HG03066 (cell line): Measurements from ENCODE around the gene SF3B3.
"Not testable (repeated sequence)": the region's sequence is repeated elsewhere in the genome, so short reads cannot be mapped to it uniquely, and the experiment has no call there.

Experiments used
- ATAC-seq: cut with Tn5 transposase; IDR thresholded peaks from one replicate; pipeline ENCODE4 v1.9.1; 2021; ENCODE audit warnings: low read depth; ENCODE audit not compliant: unreplicated experiment

Gene SF3B3

GRCh38 chr16:70586731-70587130 lies 63.1 kb downstream of the SF3B3 start:
- ATAC-seq, result no peak

DNA sequence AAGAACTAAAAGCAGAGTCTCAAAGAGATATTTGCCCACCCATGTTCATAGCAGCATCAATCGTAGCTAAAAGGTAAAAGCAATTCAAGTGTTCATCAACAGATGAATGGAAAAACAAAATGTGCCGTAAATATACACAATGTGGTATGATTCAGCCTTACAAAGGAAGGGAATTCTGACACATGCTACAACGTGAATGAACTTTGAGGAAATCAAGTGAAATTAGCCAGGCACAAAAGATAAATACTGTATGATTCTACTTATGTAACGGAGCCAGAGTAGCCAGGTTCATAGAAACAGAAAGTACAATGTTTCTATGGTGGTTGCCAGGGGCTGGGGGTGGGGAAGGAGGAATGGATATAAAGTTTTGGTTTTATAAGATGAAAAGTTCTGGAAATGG lies 64.9 kb downstream of the SF3B3 start:
- ATAC-seq, result no peak

GRCh38 chr16:70589416-70589815 lies 65.8 kb downstream of the SF3B3 start:
- ATAC-seq, result not testable (repeated sequence)

DNA sequence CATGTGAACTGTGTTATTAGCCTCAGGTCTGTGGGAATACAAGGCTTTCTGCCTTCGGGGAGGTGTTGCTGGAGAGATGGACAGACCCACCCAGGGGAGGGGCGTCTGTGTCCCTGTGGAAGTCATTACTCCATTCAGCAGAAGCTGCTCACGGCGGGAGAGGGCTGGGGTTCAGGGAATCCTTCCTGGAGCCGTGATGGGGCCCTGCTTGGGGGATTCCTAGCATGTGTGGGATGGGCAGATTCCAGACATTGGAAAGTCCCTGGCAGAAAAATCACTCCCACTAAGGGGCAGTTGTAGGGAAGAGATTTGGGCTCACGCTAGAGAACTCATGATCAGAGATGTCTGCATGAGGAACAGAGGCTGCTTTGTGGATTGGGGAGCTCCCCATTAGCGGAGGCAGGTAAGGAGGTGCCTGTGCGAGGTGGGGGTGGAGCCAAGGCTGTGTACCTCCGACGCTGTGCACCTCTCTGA lies 66.4 kb downstream of the SF3B3 start:
- no peak for ATAC-seq

DNA sequence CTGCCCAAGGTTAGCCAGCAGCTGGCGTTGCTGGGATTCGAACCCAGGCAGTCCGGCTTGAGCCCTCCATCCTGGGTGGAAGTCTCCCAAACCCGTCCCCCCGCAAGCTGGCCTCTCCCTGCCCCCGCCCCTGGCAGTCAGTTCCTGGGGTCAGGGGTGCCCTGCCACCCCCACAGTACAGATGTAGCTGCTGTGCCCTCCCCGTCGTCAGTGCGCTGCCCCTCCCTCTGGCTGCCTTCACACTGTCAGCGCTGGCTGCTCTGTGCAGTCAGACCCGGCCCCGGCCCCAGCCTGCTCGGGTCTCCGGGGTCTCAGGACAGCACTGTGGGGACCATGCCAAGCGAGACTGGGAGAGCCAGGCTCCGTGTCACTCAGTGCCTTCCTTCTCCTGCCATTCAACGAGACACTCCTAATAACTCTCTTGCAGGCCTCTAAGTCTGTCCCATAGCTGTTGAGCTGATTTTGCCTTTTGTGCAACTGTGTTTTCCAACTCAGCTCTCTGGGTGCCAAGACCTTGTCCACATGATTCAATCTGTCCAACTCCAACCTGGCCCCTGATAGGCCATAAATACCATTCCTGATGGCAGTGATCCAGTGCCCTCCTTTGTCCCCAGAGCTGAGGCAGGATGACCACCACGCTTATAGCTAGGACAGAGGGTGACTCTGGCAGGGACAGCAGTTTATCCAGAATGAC lies 67.3 kb downstream of the SF3B3 start:
- no peak for ATAC-seq

DNA sequence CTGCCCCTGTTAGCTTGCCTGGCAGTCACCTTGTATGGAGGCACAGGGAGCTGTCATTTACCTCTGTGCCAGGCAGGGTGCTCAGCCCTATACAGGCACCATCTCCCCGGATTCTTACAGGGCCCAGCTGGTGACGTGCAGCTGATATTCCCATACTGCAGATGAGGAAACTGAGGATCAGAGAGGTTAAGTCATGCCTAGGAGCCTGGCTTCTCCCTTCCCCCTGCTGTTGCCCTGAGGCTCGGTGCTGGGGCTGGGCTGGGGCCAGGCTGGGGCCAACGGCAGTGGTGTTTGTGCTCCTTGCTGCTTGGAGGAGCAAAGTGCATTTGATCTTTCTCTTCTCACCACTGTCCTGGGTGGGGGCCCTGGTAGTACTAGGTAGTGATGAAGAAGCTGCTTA lies 68.0 kb downstream of the SF3B3 start:
- ATAC-seq, result no peak

DNA sequence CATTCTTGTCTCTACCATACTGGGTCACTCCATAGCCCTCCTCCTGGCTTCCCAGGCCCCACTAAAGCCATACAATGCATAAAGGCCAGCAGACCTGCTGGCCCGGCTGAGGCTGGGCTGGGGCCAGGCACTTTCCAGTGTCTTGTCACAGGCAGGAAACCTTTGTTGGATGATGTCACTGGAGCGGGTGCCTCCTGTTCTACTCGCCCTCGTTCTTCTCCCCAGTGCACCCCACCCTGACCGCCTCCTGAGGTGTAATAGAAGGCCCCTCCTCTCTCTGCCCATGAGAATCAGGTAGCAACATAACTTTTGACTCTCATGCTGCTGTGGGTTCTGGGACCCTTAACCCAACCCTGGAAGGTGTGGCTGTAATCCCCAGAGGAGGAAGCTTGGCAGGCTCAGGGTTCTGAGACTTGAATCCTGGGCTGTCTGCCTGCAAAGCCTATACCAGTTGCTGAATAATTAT lies 68.5 kb downstream of the SF3B3 start:
- ATAC-seq, result no peak

- ATAC-seq, result no peak
Observed at GRCh38 chr16:70593544-70593943, 69.9 kb downstream of the SF3B3 start.

DNA sequence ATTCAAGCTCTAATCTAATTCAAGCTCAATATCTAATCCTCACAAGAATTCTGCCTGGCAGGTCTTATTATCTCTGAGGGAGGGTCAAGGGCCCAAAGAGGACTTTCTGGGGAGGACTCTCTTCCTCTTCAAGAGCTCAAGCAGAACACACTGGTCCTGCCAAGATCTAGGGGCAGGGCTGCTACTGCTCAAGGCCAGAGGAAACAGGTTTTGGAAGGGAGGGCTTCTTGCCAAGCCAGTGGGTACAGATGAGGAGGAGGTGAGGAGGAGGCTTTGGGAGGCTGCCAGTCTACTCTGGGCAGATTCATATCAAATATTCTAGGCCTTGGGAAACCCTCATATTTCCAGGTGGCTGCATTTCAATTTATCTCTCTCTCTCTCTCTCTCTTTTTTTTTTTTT lies 71.0 kb downstream of the SF3B3 start:
- ATAC-seq, result no peak

DNA sequence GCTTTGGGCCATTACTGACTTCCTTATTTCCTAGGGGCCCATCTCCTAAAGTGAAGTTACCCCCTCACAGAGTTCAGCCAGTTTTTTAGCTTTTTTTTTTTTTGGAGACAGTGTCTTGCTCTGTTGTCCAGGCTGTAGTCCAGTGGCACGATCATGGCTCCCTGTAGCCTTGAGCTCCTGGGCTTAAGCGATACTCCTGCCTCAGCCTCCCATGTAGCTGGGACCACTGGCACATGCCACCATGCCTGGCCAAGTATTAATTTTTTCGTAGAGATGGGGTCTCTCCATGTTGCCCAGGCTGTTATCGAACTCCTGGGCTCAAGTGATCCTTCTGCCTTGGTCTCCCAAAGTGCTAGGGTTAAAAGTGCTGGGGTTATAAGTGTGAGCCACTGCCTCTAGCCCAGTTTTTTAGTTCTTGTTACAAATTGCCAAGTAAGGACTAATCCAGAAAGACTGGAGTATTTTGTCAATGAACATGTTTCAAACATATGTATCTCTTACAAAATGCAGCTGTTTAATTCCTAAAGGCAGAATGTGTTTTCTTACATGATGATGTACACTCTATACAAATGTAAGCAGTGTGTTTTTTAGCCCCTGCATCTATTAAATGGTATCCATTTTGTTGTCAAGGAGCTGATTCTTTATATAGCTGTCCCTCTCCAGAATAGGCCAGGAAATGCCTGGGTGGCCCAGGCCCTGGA lies 73.7 kb downstream of the SF3B3 start:
- no peak for ATAC-seq

DNA sequence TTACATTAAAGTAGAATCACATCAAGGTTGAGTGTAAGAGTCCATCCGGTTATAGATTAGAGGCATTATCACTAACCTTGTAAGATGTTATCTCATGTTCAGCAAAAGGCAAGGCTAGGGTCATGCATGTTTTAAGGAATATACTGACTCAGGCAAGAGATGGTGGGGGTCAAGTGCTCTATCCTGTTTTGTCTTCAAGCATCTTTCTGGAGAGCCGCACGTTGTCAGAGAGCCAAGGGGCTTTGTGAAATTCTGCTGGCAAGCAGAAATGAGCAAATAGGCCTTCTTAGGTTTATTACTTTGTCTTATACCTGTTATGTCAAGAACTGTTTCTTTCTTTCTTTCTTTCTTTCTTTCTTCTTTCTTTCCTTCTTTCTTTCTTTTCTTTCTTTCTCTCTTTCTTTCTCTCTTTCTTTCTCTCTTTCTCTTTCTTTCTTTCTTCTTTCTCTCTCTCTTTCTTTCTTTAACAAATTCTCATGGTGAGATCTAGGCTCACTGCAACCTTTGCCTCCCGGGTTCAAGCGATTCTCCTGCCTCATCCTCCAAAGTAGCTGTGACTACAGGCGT lies 75.4 kb downstream of the SF3B3 start:
- no peak for ATAC-seq

GRCh38 chr16:70600730-70601129 lies 77.1 kb downstream of the SF3B3 start:
- ATAC-seq, result no peak

- ATAC-seq, result no peak
Observed at GRCh38 chr16:70601576-70602575, 78.3 kb downstream of the SF3B3 start.

DNA sequence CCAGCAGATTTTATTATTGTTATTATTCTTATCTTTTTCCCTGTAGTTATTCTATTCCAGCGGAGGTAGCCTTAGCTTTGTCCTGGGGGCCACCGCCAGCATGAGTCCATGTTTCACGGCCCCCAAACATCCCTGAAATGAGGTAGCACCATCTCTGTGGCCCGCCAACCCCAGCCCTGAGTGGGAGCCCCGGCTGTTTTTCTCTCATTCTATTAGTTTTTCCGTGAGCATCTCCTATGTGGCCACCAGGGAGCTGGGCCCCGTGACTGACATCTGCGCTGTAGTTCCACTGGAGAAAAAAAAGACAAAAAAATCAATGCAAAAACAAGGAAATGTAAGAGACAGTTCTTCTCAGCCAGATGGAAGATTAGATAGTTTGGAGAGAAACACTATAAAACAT lies 79.2 kb downstream of the SF3B3 start:
- ATAC-seq, result no peak

GRCh38 chr16:70604407-70605282 lies 81.0 kb downstream of the SF3B3 start:
- no peak for ATAC-seq

DNA sequence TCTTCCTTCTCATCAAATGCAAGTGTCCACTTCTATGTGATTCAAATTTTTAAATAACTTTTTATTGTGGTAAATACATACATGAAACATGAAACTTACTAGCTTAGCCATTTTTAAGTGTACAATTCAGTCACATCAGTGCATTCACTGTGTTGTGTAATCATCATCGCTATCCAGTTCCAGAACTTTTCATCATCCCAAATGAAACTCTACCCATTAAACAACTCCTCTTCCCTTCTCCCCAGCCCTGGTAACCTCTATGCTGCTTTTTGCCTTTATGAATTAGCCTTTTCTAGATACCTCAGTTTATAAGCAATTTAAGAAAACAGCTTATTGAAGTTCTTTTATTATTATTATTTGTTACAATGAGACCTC lies 81.7 kb downstream of the SF3B3 start:
- no peak for ATAC-seq

- ATAC-seq, result no peak
Observed at GRCh38 chr16:70608521-70608920, 84.9 kb downstream of the SF3B3 start.

DNA sequence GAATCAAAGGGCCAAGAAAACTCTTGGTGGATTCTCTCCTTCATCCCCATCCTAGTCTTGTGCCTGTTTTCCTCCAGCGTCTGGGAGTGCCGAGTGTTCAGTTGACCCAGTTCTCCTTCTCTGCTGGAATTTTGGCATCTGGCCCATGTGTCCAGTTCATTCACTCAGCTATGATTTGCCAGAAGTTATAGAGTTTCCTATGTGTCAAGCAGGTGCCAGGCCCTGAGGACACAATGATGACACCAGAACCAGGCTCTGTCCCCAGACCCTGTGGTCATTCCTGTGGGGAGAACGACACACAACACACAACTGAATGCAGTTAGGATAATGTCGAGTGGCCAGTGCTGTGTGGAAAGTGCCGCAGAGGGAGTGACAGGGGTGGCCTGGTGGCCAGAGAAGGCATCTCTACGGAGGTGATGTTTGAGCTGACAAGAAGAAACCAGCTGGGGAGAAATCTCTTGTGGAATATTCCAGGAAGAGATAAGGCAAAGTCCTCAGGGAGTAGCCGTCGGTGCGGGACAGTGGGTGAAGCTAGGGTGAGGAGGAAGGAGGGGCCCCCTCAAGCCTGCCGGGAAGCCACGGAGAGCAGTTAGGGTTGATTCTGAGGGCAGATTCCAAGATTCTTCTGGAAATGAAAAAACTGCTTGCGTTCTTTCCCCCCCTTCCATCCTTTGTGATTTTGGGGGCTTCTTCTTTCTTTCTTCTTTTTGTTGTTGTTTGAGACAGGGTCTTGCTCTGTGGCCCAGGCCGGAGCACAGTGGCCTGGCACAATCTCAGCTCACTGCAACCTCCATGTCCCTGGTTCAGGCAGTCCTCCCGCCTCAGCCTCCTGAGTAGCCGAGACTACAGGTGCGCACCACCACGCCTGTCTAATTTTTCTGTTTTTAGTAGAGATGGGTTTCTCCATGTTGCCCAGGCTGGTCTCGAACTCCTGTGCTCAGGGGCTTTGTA lies 86.9 kb downstream of the SF3B3 start:
- ATAC-seq, result no peak

DNA sequence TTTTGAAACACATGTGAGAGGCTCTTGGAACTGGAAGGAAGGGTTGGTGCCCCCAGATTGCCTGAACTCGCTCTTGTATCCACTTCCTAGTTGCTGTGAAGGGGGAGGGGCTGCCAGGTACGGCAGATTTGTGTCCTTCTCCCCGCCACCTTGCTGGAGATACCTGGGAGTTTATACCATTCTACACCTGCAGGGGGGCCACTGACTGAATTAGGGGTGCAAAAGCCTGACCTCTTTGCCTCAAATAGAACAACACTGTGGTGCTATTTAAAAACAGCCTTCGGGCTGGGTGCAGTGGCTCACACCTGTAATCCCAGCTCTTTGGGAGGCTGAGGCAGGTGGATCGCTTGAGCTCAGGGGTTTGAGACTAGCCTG lies 87.6 kb downstream of the SF3B3 start:
- ATAC-seq, result no peak
